Liver (tissue), 9 donors: ENCODE results near the gene CCDC201. TPM values are rescaled to one million over a fixed set of nuclear protein-coding genes. Genes with fewer than 3 reads are reported as not detected.

ENCODE experiments used
- DNase-seq: peaks from one replicate; pipeline ENCODE4 v3.0.0-alpha.2; 2017; ENCODE audit warnings: low spot score
- H3K27ac ChIP-seq, 2 donors: one replicate each; pipeline ENCODE4 v1.7.0; 2013; ENCODE audit warnings: inconsistent platforms in 2 of 2, low read length in 2 of 2, control low read depth in 1 of 2, low read depth in 1 of 2, mild to moderate bottlenecking in 1 of 2
- H3K27me3 ChIP-seq, 4 donors: one replicate each; pipeline versions ENCODE4 v1.6.1 to v1.7.0; 2013; ENCODE audit warnings: low read length in 3 of 4, inconsistent platforms in 1 of 4, mild to moderate bottlenecking in 1 of 4, moderate library complexity in 1 of 4; ENCODE audit not compliant: control insufficient read depth in 4 of 4, insufficient read depth in 4 of 4
- H3K36me3 ChIP-seq, 4 donors: one replicate each; pipeline versions ENCODE4 v1.6.1 to v1.7.0; 2013; ENCODE audit warnings: low read length in 3 of 4, mild to moderate bottlenecking in 3 of 4, low read depth in 1 of 4, moderate library complexity in 1 of 4; ENCODE audit not compliant: control insufficient read depth in 4 of 4, insufficient read depth in 3 of 4
- H3K4me1 ChIP-seq, 4 donors: one replicate each; pipeline versions ENCODE4 v1.6.1 to v1.7.0; 2013; ENCODE audit warnings: low read length in 3 of 4, mild to moderate bottlenecking in 3 of 4, moderate library complexity in 1 of 4; ENCODE audit not compliant: control insufficient read depth in 4 of 4, insufficient read depth in 4 of 4
- H3K4me3 ChIP-seq, 3 donors: one replicate each; pipeline versions ENCODE4 v1.6.1 to v1.7.0; 2013; ENCODE audit warnings: low read length in 3 of 3, control low read depth in 1 of 3, low read depth in 1 of 3, mild to moderate bottlenecking in 1 of 3
- H3K9ac ChIP-seq, 2 donors: one replicate each; pipeline ENCODE4 v1.7.0; 2013; ENCODE audit warnings: low read length in 2 of 2, mild to moderate bottlenecking in 2 of 2, moderate library complexity in 2 of 2, control low read depth in 1 of 2, low read depth in 1 of 2
- H3K9me3 ChIP-seq, 4 donors: one replicate each; pipeline versions ENCODE4 v1.6.1 to v1.7.0; 2013; ENCODE audit warnings: low read length in 3 of 4; ENCODE audit not compliant: control insufficient read depth in 4 of 4
- CTCF ChIP-seq: fragments of 150-350 bp; IDR thresholded peaks from 2 replicates; pipeline ENCODE4 v1.5.1; 2017; ENCODE audit warnings: improper control_type of control experiment, low read depth, low read length; ENCODE audit not compliant: missing input control
- EGR1 ChIP-seq, 2 donors: IDR thresholded peaks; 2 replicates each; pipeline ENCODE4 v1.6.1; 2016 to 2018; ENCODE audit warnings: antibody characterized with exemption in 2 of 2, low read depth in 2 of 2
- FOXA1 ChIP-seq: IDR thresholded peaks from 2 replicates; pipeline ENCODE4 v1.6.1; 2016; ENCODE audit warnings: antibody characterized with exemption
- FOXA2 ChIP-seq: IDR thresholded peaks from 2 replicates; pipeline ENCODE4 v1.6.1; 2016; ENCODE audit warnings: antibody characterized with exemption
- GABPA ChIP-seq, 2 donors: IDR thresholded peaks in 1 of 2; conservative IDR thresholded peaks in 1 of 2; 2 replicates each; pipeline ENCODE4 v1.6.1; 2016; ENCODE audit warnings: antibody characterized with exemption in 2 of 2, mild to moderate bottlenecking in 1 of 2, moderate library complexity in 1 of 2
- HNF4A ChIP-seq, 2 donors: conservative IDR thresholded peaks; 2 replicates each; pipeline ENCODE4 v1.6.1; 2016; ENCODE audit warnings: antibody characterized with exemption in 2 of 2, mild to moderate bottlenecking in 2 of 2
- HNF4G ChIP-seq: IDR thresholded peaks from 2 replicates; pipeline ENCODE4 v1.6.1; 2016; ENCODE audit warnings: antibody characterized with exemption
- MAX ChIP-seq: IDR thresholded peaks from 2 replicates; pipeline ENCODE4 v1.6.1; 2016; ENCODE audit warnings: antibody characterized with exemption
- NR2F2 ChIP-seq: IDR thresholded peaks from 2 replicates; pipeline ENCODE4 v1.6.1; 2016; ENCODE audit warnings: antibody characterized with exemption
- REST ChIP-seq: IDR thresholded peaks from 2 replicates; pipeline ENCODE4 v1.6.1; 2016; ENCODE audit warnings: antibody characterized with exemption, mild to moderate bottlenecking
- RXRA ChIP-seq, 2 donors: IDR thresholded peaks; 2 replicates each; pipeline ENCODE4 v1.6.1; 2017 to 2018; ENCODE audit warnings: antibody characterized with exemption in 2 of 2, mild to moderate bottlenecking in 1 of 2
- SP1 ChIP-seq: IDR thresholded peaks from 2 replicates; pipeline ENCODE4 v1.6.1; 2018; ENCODE audit warnings: antibody characterized with exemption, mild to moderate bottlenecking
- TAF1 ChIP-seq: conservative IDR thresholded peaks from 2 replicates; pipeline ENCODE4 v1.6.1; 2016; ENCODE audit warnings: antibody characterized with exemption, mild to moderate bottlenecking
- YY1 ChIP-seq: IDR thresholded peaks from 2 replicates; pipeline ENCODE4 v1.6.1; 2016; ENCODE audit warnings: antibody characterized with exemption, mild to moderate bottlenecking
- ZBTB33 ChIP-seq: IDR thresholded peaks from 2 replicates; pipeline ENCODE4 v1.6.1; 2016; ENCODE audit warnings: antibody characterized with exemption
- WGBS: extraction: QIAGEN DNeasy Blood & Tissue Kit; methylation state at CpG from one replicate; pipeline ENCODE4 v1.1.7; 2013; 5-methylcytosine and 5-hydroxymethylcytosine counted together
- polyA plus RNA-seq, 2 donors: library from polyadenylated mRNA; stranded (reverse) in 1 of 2; unstranded in 1 of 2; fragments of 200-250 nt in 1 of 2; fragments of >200 nt in 1 of 2; fragmentation: Nextera tagmentation in 1 of 2; extraction: Ambion mirVana in 1 of 2; gene quantifications; one replicate each; pipeline versions ENCODE4 v1.2.1 to v1.2.3, GENCODE V29; 2013 to 2015
- total RNA-seq, 2 donors: library from RNA; depleted of rRNA; stranded (reverse); fragments of >200 nt; gene quantifications; one replicate each; pipeline ENCODE4 v1.2.3, GENCODE V29; 2014
- donor health status: healthy.
- donor health status: healthy.
- donor health status: healthy.
- donor health status: healthy.
- donor health status: healthy.

The CCDC201 gene
- total and polyA plus RNA-seq, 4 donors = not detected

- no peak for TF ChIP-seq YY1
Measured at GRCh38 chr7:45920502-45921380, 47.9 kb upstream of the CCDC201 start, which contains the start of gene IGFBP3 (continued).

- DNase-seq = no peak
- TF ChIP-seq FOXA2 (no peak), SP1 (no peak), TAF1 (no peak), YY1 (no peak), EGR1 (IDR thresholded peaks at IDR 0.05; ENCODE audit: low read depth in 2 of 2) (no peak), ZBTB33 (no peak), RXRA (IDR thresholded peaks at IDR 0.05) (no peak), MAX (no peak), HNF4G (no peak), HNF4A (conservative IDR thresholded peaks at IDR 0.05) (no peak)
- peak overlapping the region in 1 of 2 donors; percentile 65 for H3K9ac ChIP-seq
- H3K4me1 ChIP-seq = peaks cover 4 to 38% (median 28%) of the 10 kb centered on the region in 4 donors
- H3K27me3 ChIP-seq = peaks cover 0 to 11% (median 1%) of the 10 kb centered on the region in 4 donors
- WGBS = 20% methylated on average over 19 of the region's 19 CpGs
- peaks cover 0 to 4% (median 0%) of the 10 kb centered on the region in 4 donors for H3K36me3 ChIP-seq
- H3K27ac ChIP-seq = peak overlapping the region; percentile 31 to 68
- peak overlapping the region; percentile 42 to 61 (median 52) for H3K4me3 ChIP-seq
- H3K9me3 ChIP-seq = no peaks in the 10 kb centered on the region
Measured at GRCh38 chr7:45919993-45920459, 47.1 kb upstream of the CCDC201 start.

- peaks cover 4 to 38% (median 28%) of the 10 kb centered on the region in 4 donors for H3K4me1 ChIP-seq
- 64% methylated on average over 9 of the region's 9 CpGs for WGBS
- no peak for DNase-seq
- no peak overlapping the region for H3K9ac ChIP-seq
- H3K9me3 ChIP-seq = no peaks in the 10 kb centered on the region
- H3K27me3 ChIP-seq = peaks cover 0 to 11% (median 0%) of the 10 kb centered on the region in 4 donors
- peaks cover 0 to 6% (median under 1%) of the 10 kb centered on the region in 4 donors for H3K36me3 ChIP-seq
- peak overlapping the region in 1 of 3 donors; percentile 61 for H3K4me3 ChIP-seq
- no peak for TF ChIP-seq REST
- TF ChIP-seq TAF1 = no peak
- no peak for TF ChIP-seq GABPA (IDR thresholded peaks at IDR 0.05 in 1 of 2, conservative IDR thresholded peaks at IDR 0.05 in 1 of 2)
- no peak for TF ChIP-seq SP1
- no peak for TF ChIP-seq YY1
- no peak for TF ChIP-seq RXRA (IDR thresholded peaks at IDR 0.05)
- TF ChIP-seq FOXA2 = no peak
- no peak for TF ChIP-seq NR2F2
- TF ChIP-seq EGR1 (IDR thresholded peaks at IDR 0.05; ENCODE audit: low read depth in 2 of 2) = no peak
- no peak for TF ChIP-seq FOXA1
- TF ChIP-seq CTCF = no peak
- peak overlapping the region in 1 of 2 donors; percentile 31 for H3K27ac ChIP-seq
Measured at GRCh38 chr7:45919231-45919784, 46.4 kb upstream of the CCDC201 start.
